Activated naive CD8-positive, alpha-beta T cell treated with anti-CD3 and anti-CD28 coated beads for 36 hours (primary cell): ENCODE data around the gene CDR2. TPM values are rescaled to one million over a fixed set of nuclear protein-coding genes. Genes with fewer than 3 reads are reported as not detected.
"Not testable (repeated sequence)": the region's sequence is repeated elsewhere in the genome, so short reads cannot be mapped to it uniquely, and the experiment has no call there.

Source experiments
- DNase-seq: peaks from one replicate; pipeline ENCODE4 v3.0.0; 2021
- H3K27ac Mint-ChIP-seq: one replicate; pipeline ENCODE4 v1.8.0; 2022; ENCODE audit warnings: mild to moderate bottlenecking, moderate library complexity, mixed read lengths
- H3K27me3 Mint-ChIP-seq: one replicate; pipeline ENCODE4 v1.8.0; 2022; ENCODE audit warnings: mild to moderate bottlenecking, mixed read lengths
- H3K36me3 Mint-ChIP-seq: one replicate; pipeline ENCODE4 v1.8.0; 2021; ENCODE audit warnings: mild to moderate bottlenecking, mixed read lengths
- H3K4me1 Mint-ChIP-seq: one replicate; pipeline ENCODE4 v1.8.0; 2021; ENCODE audit warnings: mixed read lengths
- H3K4me3 Mint-ChIP-seq: one replicate; pipeline ENCODE4 v1.8.0; 2022; ENCODE audit warnings: mild to moderate bottlenecking, moderate library complexity, mixed read lengths
- H3K9me3 Mint-ChIP-seq: one replicate; pipeline ENCODE4 v1.8.0; 2022; ENCODE audit warnings: mixed read lengths
- total RNA-seq, 2 experiments: library from RNA; stranded (reverse); gene quantifications; one replicate each; pipeline ENCODE4 v1.2.3, GENCODE V29; 2021

The CDR2 gene
- total RNA-seq, 2 experiments from 2014 or later, result 31.6 to 34.7 TPM

GRCh38 chr16:22317001-22317530 lies 57.4 kb downstream of the CDR2 start:
- Mint-ChIP-seq H3K27ac (no peak overlapping the region), H3K4me1 (peaks cover 7% of the 10 kb centered on the region), H3K4me3 (no peak overlapping the region), H3K36me3 (peaks cover 19% of the 10 kb centered on the region), H3K9me3 (no peaks in the 10 kb centered on the region), H3K27me3 (no peaks in the 10 kb centered on the region)
- DNase-seq, result no peak

GRCh38 chr16:22316411-22316811 lies 58.0 kb downstream of the CDR2 start:
- H3K4me3 Mint-ChIP-seq, result no peak overlapping the region
- H3K36me3 Mint-ChIP-seq, result peaks cover 19% of the 10 kb centered on the region
- peaks cover 7% of the 10 kb centered on the region for H3K4me1 Mint-ChIP-seq
- no peak overlapping the region for H3K27ac Mint-ChIP-seq
- no peak for DNase-seq
- no peaks in the 10 kb centered on the region for H3K27me3 Mint-ChIP-seq
- no peaks in the 10 kb centered on the region for H3K9me3 Mint-ChIP-seq

GRCh38 chr16:22315979-22316378 lies 58.4 kb downstream of the CDR2 start:
- peaks cover 16% of the 10 kb centered on the region for H3K36me3 Mint-ChIP-seq

GRCh38 chr16:22314661-22315626 lies 59.5 kb downstream of the CDR2 start:
- Mint-ChIP-seq H3K4me1 (no peaks in the 10 kb centered on the region), H3K36me3 (peaks cover 9% of the 10 kb centered on the region), H3K27me3 (no peaks in the 10 kb centered on the region), H3K9me3 (no peaks in the 10 kb centered on the region), H3K27ac (no peak overlapping the region), H3K4me3 (no peak overlapping the region)
- no peak for DNase-seq

More at GRCh38 chr16:22315979-22316378, 58.4 kb downstream of the CDR2 start:
- Mint-ChIP-seq H3K27ac (no peak overlapping the region), H3K4me3 (no peak overlapping the region), H3K27me3 (no peaks in the 10 kb centered on the region), H3K4me1 (peaks cover 5% of the 10 kb centered on the region), H3K9me3 (no peaks in the 10 kb centered on the region)
- DNase-seq, result no peak

GRCh38 chr16:22313876-22314470 lies 60.4 kb downstream of the CDR2 start:
- no peak overlapping the region for H3K4me3 Mint-ChIP-seq
- H3K27me3 Mint-ChIP-seq, result no peaks in the 10 kb centered on the region
- no peaks in the 10 kb centered on the region for H3K4me1 Mint-ChIP-seq
- no peaks in the 10 kb centered on the region for H3K9me3 Mint-ChIP-seq
- no peak overlapping the region for H3K27ac Mint-ChIP-seq
- peaks cover 9% of the 10 kb centered on the region for H3K36me3 Mint-ChIP-seq
- no peak for DNase-seq

GRCh38 chr16:22312897-22313781 lies 61.3 kb downstream of the CDR2 start:
- no peaks in the 10 kb centered on the region for H3K9me3 Mint-ChIP-seq
- H3K27me3 Mint-ChIP-seq, result no peaks in the 10 kb centered on the region
- H3K27ac Mint-ChIP-seq, result peak overlapping the region; percentile 47
- H3K36me3 Mint-ChIP-seq, result peaks cover 9% of the 10 kb centered on the region
- no peak for DNase-seq
- H3K4me3 Mint-ChIP-seq, result no peak overlapping the region
- no peaks in the 10 kb centered on the region for H3K4me1 Mint-ChIP-seq

- H3K36me3 Mint-ChIP-seq, result peaks cover 6% of the 10 kb centered on the region
- DNase-seq, result no peak
- H3K4me3 Mint-ChIP-seq, result no peak overlapping the region
- no peak overlapping the region for H3K27ac Mint-ChIP-seq
- no peaks in the 10 kb centered on the region for H3K27me3 Mint-ChIP-seq
- H3K4me1 Mint-ChIP-seq, result no peaks in the 10 kb centered on the region
- no peaks in the 10 kb centered on the region for H3K9me3 Mint-ChIP-seq
Observed at GRCh38 chr16:22311520-22311919, 62.9 kb downstream of the CDR2 start.

- no peaks in the 10 kb centered on the region for H3K4me1 Mint-ChIP-seq
- H3K27ac Mint-ChIP-seq, result no peak overlapping the region
- H3K27me3 Mint-ChIP-seq, result no peaks in the 10 kb centered on the region
- H3K36me3 Mint-ChIP-seq, result peaks cover 8% of the 10 kb centered on the region
- no peaks in the 10 kb centered on the region for H3K9me3 Mint-ChIP-seq
- DNase-seq, result no peak
- H3K4me3 Mint-ChIP-seq, result no peak overlapping the region
Observed at GRCh38 chr16:22308824-22309520, 65.4 kb downstream of the CDR2 start.

GRCh38 chr16:22307838-22308237 lies 66.6 kb downstream of the CDR2 start:
- Mint-ChIP-seq H3K9me3 (no peaks in the 10 kb centered on the region), H3K27ac (peak overlapping the region; percentile 32)

GRCh38 chr16:22306788-22307187 lies 67.6 kb downstream of the CDR2 start:
- no peak overlapping the region for H3K4me3 Mint-ChIP-seq
- H3K9me3 Mint-ChIP-seq, result no peaks in the 10 kb centered on the region
- no peak overlapping the region for H3K27ac Mint-ChIP-seq
- DNase-seq, result no peak
- no peaks in the 10 kb centered on the region for H3K27me3 Mint-ChIP-seq
- H3K4me1 Mint-ChIP-seq, result peaks cover 11% of the 10 kb centered on the region
- peaks cover 9% of the 10 kb centered on the region for H3K36me3 Mint-ChIP-seq

More at GRCh38 chr16:22307838-22308237, 66.6 kb downstream of the CDR2 start:
- DNase-seq, result no peak
- no peak overlapping the region for H3K4me3 Mint-ChIP-seq
- H3K36me3 Mint-ChIP-seq, result peaks cover 10% of the 10 kb centered on the region
- no peaks in the 10 kb centered on the region for H3K27me3 Mint-ChIP-seq
- H3K4me1 Mint-ChIP-seq, result peaks cover 3% of the 10 kb centered on the region

GRCh38 chr16:22304411-22304810 lies 70.0 kb downstream of the CDR2 start:
- Mint-ChIP-seq H3K9me3 (no peaks in the 10 kb centered on the region), H3K36me3 (peaks cover 15% of the 10 kb centered on the region), H3K4me1 (peaks cover 30% of the 10 kb centered on the region), H3K27me3 (no peaks in the 10 kb centered on the region), H3K27ac (no peak overlapping the region), H3K4me3 (no peak overlapping the region)
- no peak for DNase-seq

- Mint-ChIP-seq H3K4me3 (no peak overlapping the region), H3K27ac (no peak overlapping the region), H3K4me1 (peaks cover 44% of the 10 kb centered on the region), H3K27me3 (peaks cover 6% of the 10 kb centered on the region), H3K36me3 (peaks cover 29% of the 10 kb centered on the region), H3K9me3 (no peaks in the 10 kb centered on the region)
- DNase-seq, result no peak
Observed at GRCh38 chr16:22302776-22303363, 71.5 kb downstream of the CDR2 start.

- not testable (repeated sequence) for H3K27ac Mint-ChIP-seq, DNase-seq, H3K4me3 Mint-ChIP-seq, H3K9me3 Mint-ChIP-seq
- Mint-ChIP-seq H3K4me1 (peaks cover 46% of the 10 kb centered on the region), H3K27me3 (peaks cover 11% of the 10 kb centered on the region), H3K36me3 (peaks cover 35% of the 10 kb centered on the region)
Observed at GRCh38 chr16:22301423-22301822, 73.0 kb downstream of the CDR2 start.
